ENCODE measurements around the gene KAT6B.
A peak's percentile ranks its signal among the peaks of the same experiment; 100 is the strongest.

The KAT6B gene

DNA sequence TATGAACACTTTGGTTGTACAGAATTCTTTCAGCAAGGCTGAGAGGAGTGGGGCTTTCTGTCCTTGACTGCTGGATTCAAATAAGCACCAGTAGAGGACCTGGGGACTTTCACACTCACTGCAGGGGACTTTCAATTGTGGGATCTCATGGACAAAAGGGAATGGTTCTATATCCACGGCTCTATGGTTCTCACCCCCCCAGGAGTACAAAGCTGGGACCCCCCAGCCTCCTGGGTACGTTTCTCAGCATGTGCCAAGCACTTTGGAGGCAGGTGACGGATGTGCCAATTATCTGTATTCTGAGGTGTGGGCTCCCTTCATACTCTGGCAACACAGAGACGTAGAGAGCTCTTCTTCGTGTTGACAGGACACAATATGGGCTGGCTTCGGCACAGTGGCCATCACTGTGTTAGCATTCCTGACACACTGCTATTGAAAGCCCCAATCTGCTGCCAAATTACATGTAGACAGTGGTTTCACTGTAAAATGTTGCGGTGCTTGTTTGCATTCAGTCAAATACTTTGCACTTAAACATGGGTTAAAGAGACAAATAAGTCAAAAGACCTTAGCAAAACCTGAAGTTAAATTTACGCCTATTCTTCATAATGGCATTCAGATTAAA is 192.4 kb downstream of the KAT6B start:
- no peaks in the 10 kb centered on the region for H4K20me1 ChIP-seq (ENCODE audit: insufficient read depth)
- H2AFZ ChIP-seq (ENCODE audit: low read depth) = no peak overlapping the region
- H3K27ac ChIP-seq = no peak overlapping the region
- H3K9ac ChIP-seq = no peak overlapping the region
- H3K79me2 ChIP-seq (ENCODE audit: insufficient read depth, low read depth) = no peaks in the 10 kb centered on the region
- H3K36me3 ChIP-seq (ENCODE audit: insufficient read depth) = no peaks in the 10 kb centered on the region
- TF ChIP-seq, protein P1, sequence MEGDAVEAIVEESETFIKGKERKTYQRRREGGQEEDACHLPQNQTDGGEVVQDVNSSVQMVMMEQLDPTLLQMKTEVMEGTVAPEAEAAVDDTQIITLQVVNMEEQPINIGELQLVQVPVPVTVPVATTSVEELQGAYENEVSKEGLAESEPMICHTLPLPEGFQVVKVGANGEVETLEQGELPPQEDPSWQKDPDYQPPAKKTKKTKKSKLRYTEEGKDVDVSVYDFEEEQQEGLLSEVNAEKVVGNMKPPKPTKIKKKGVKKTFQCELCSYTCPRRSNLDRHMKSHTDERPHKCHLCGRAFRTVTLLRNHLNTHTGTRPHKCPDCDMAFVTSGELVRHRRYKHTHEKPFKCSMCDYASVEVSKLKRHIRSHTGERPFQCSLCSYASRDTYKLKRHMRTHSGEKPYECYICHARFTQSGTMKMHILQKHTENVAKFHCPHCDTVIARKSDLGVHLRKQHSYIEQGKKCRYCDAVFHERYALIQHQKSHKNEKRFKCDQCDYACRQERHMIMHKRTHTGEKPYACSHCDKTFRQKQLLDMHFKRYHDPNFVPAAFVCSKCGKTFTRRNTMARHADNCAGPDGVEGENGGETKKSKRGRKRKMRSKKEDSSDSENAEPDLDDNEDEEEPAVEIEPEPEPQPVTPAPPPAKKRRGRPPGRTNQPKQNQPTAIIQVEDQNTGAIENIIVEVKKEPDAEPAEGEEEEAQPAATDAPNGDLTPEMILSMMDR (conservative IDR thresholded peaks at IDR 0.05; ENCODE audit: low read depth, low read length) = no peak
- no peaks in the 10 kb centered on the region for H3K27me3 ChIP-seq (ENCODE audit: insufficient read depth, low read depth)
- no peak overlapping the region for H3K4me2 ChIP-seq
- H3K4me1 ChIP-seq (ENCODE audit: low read depth, poor library complexity, severe bottlenecking) = peaks cover 26% of the 10 kb centered on the region
- no peak overlapping the region for H3K4me3 ChIP-seq (IDR thresholded peaks at IDR 0.05; ENCODE audit: insufficient read depth, low read depth, low read length)

GRCh38 chr10:75019370-75019769 is 193.0 kb downstream of the KAT6B start:
- H3K4me1 ChIP-seq (ENCODE audit: low read depth, poor library complexity, severe bottlenecking) = peaks cover 20% of the 10 kb centered on the region
- H3K4me2 ChIP-seq = no peak overlapping the region
- H3K27me3 ChIP-seq (ENCODE audit: insufficient read depth, low read depth) = no peaks in the 10 kb centered on the region
- H3K9ac ChIP-seq = no peak overlapping the region
- no peak overlapping the region for H3K27ac ChIP-seq
- no peak overlapping the region for H2AFZ ChIP-seq (ENCODE audit: low read depth)
- H3K79me2 ChIP-seq (ENCODE audit: insufficient read depth, low read depth) = no peaks in the 10 kb centered on the region
- H4K20me1 ChIP-seq (ENCODE audit: insufficient read depth) = no peaks in the 10 kb centered on the region
- TF ChIP-seq, protein P1 (conservative IDR thresholded peaks at IDR 0.05; ENCODE audit: low read depth, low read length) = peak; percentile 46
- H3K36me3 ChIP-seq (ENCODE audit: insufficient read depth) = no peaks in the 10 kb centered on the region
- H3K4me3 ChIP-seq (IDR thresholded peaks at IDR 0.05; ENCODE audit: insufficient read depth, low read depth, low read length) = no peak overlapping the region

DNA sequence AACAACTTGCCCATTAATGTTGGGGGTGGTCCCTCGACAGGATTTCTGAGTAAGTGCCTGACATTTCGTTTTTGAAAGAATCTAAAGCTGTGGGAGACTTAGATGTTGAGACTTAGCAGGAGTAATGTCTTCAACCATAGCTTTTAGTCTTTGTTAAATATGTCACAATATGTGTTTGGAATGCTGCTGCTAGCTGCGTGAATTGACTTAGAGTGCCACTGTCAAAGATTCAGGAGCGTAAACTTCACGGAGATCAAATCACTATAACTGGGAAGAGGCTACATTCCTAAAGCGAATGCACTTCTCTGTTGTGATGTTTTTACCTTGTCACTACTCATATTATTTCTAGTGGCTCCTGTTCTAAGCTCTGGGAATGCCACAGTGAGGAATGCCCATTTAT is 193.8 kb downstream of the KAT6B start:
- Histone ChIP-seq H3K4me3 (IDR thresholded peaks at IDR 0.05; ENCODE audit: insufficient read depth, low read depth, low read length) (no peak overlapping the region), H3K27me3 (ENCODE audit: insufficient read depth, low read depth) (no peaks in the 10 kb centered on the region), H3K79me2 (ENCODE audit: insufficient read depth, low read depth) (no peaks in the 10 kb centered on the region), H4K20me1 (ENCODE audit: insufficient read depth) (no peaks in the 10 kb centered on the region), H3K9ac (no peak overlapping the region), H3K4me1 (ENCODE audit: low read depth, poor library complexity, severe bottlenecking) (peaks cover 12% of the 10 kb centered on the region), H3K36me3 (ENCODE audit: insufficient read depth) (no peaks in the 10 kb centered on the region), H3K4me2 (no peak overlapping the region), H3K27ac (no peak overlapping the region), H2AFZ (ENCODE audit: low read depth) (no peak overlapping the region)
- TF ChIP-seq, protein P1 (conservative IDR thresholded peaks at IDR 0.05; ENCODE audit: low read depth, low read length) = no peak

DNA sequence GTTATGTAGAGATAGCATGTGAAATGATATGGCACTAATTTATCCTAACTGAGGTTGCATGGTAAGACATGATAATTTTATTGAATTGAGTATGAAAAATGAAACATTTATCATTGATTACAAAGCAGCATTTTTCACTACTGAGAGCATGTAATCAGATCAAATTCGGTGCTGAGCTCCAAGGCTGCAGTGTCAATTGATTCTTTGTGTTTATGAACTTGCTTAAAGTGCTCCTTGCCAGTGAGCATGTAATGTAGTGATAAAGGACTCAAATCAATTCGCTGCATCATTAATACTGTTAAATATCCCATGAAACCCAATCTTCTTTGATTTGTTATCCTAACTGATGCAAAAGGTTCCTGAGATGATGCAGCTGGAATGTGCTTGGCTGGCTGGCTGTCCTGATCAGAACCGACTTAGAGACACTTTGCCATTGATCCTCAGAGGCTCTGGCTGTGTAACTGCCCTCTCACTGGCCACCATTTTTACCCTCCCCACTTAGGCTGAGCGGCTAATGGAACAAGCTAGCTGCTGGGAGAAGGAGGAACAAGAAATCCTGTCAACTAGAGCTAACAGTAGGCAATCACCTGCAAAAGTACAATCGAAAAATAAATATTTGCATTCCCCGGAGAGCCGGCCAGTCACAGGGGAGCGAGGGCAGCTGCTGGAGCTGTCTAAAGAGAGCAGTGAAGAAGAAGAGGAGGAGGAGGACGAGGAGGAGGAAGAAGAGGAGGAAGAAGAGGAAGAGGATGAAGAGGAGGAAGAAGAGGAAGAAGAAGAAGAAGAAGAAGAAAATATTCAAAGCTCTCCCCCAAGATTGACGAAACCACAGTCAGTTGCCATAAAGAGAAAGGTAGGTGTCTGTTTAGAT is 195.2 kb downstream of the KAT6B start:
- Histone ChIP-seq H3K79me2 (ENCODE audit: insufficient read depth, low read depth) (no peaks in the 10 kb centered on the region), H3K36me3 (ENCODE audit: insufficient read depth) (no peaks in the 10 kb centered on the region), H3K4me2 (no peak overlapping the region), H3K4me1 (ENCODE audit: low read depth, poor library complexity, severe bottlenecking) (peaks cover 9% of the 10 kb centered on the region), H3K4me3 (IDR thresholded peaks at IDR 0.05; ENCODE audit: insufficient read depth, low read depth, low read length) (no peak overlapping the region), H3K27me3 (ENCODE audit: insufficient read depth, low read depth) (no peaks in the 10 kb centered on the region), H3K27ac (no peak overlapping the region), H3K9ac (no peak overlapping the region), H4K20me1 (ENCODE audit: insufficient read depth) (no peaks in the 10 kb centered on the region), H2AFZ (ENCODE audit: low read depth) (no peak overlapping the region)
- TF ChIP-seq, protein P1 (conservative IDR thresholded peaks at IDR 0.05; ENCODE audit: low read depth, low read length) = no peak

Data from KMS-11 (cell line).